SJCRH30 (cell line): ENCODE results near the gene MSRB2. TPM values are rescaled to one million over a fixed set of nuclear protein-coding genes. Genes with fewer than 3 reads are reported as not detected.
A peak's percentile ranks its signal among the peaks of the same experiment; 100 is the strongest.
"Not testable (repeated sequence)": the region's sequence is repeated elsewhere in the genome, so short reads cannot be mapped to it uniquely, and the experiment has no call there.

Experiments used
- DNase-seq, 2 experiments: peaks; one replicate each; pipeline ENCODE4 v3.0.0-alpha.2; 2015 to 2020
- H3K27ac ChIP-seq: fragments of 250-450 bp; sonication (Bioruptor Pico); 2 replicates; pipeline ENCODE4 v1.5.1; 2020; ENCODE audit warnings: mild to moderate bottlenecking, moderate library complexity
- H3K27me3 ChIP-seq: fragments of 250-450 bp; sonication (Bioruptor Pico); 2 replicates; pipeline ENCODE4 v1.5.1; 2020; ENCODE audit warnings: mild to moderate bottlenecking, moderate library complexity
- H3K36me3 ChIP-seq: fragments of 250-450 bp; sonication (Bioruptor Pico); 2 replicates; pipeline ENCODE4 v1.5.1; 2020; ENCODE audit warnings: mild to moderate bottlenecking, moderate library complexity
- H3K4me1 ChIP-seq: fragments of 250-450 bp; sonication (Bioruptor Pico); 2 replicates; pipeline ENCODE4 v1.5.1; 2020; ENCODE audit warnings: mild to moderate bottlenecking, moderate library complexity
- H3K4me3 ChIP-seq: fragments of 250-450 bp; sonication (Bioruptor Pico); 2 replicates; pipeline ENCODE4 v1.5.1; 2020; ENCODE audit warnings: mild to moderate bottlenecking, moderate library complexity
- H3K9me3 ChIP-seq: fragments of 250-450 bp; sonication (Bioruptor Pico); replicated peaks from 2 replicates; pipeline ENCODE4 v1.5.1; 2020; ENCODE audit warnings: mild to moderate bottlenecking, moderate library complexity
- total RNA-seq: library from RNA; depleted of rRNA; stranded (reverse); fragments of >200 nt; shearing (Covaris generic); gene quantifications from 2 replicates; pipeline ENCODE4 v1.2.3, GENCODE V29; 2014

MSRB2 gene
- total RNA-seq, 1 experiment from 2014 or later: 23.8 TPM

GRCh38 chr10:23064813-23065114 is 30.6 kb upstream of the MSRB2 start:
- not testable (repeated sequence) for H3K27me3 ChIP-seq, H3K36me3 ChIP-seq, H3K27ac ChIP-seq, DNase-seq, H3K4me3 ChIP-seq, H3K9me3 ChIP-seq
- peaks cover 32% of the 10 kb centered on the region for H3K4me1 ChIP-seq

- Histone ChIP-seq H3K27me3 (no peaks in the 10 kb centered on the region), H3K9me3 (no peaks in the 10 kb centered on the region), H3K4me1 (peaks cover 32% of the 10 kb centered on the region), H3K4me3 (no peak overlapping the region), H3K36me3 (no peaks in the 10 kb centered on the region), H3K27ac (0 out of 2 replicates have a peak overlapping the region, but pooled peaks have one; percentile 12)
- peak; percentile 74 to 80 for DNase-seq
These were observed 30.0 kb upstream of the MSRB2 start for GRCh38 chr10:23065181-23065948.

GRCh38 chr10:23067337-23067736 is 28.0 kb upstream of the MSRB2 start:
- H3K36me3 ChIP-seq: no peaks in the 10 kb centered on the region
- peaks cover 37% of the 10 kb centered on the region for H3K4me1 ChIP-seq
- no peaks in the 10 kb centered on the region for H3K27me3 ChIP-seq
- no peak for DNase-seq
- no peak overlapping the region for H3K27ac ChIP-seq
- no peaks in the 10 kb centered on the region for H3K9me3 ChIP-seq
- no peak overlapping the region for H3K4me3 ChIP-seq

- H3K4me1 ChIP-seq: peaks cover 31% of the 10 kb centered on the region
- no peaks in the 10 kb centered on the region for H3K9me3 ChIP-seq
- no peak overlapping the region for H3K4me3 ChIP-seq
- peak; percentile 80 to 96 for DNase-seq
- H3K27ac ChIP-seq: no peak overlapping the region
- no peaks in the 10 kb centered on the region for H3K36me3 ChIP-seq
- no peaks in the 10 kb centered on the region for H3K27me3 ChIP-seq
These were observed 27.2 kb upstream of the MSRB2 start for GRCh38 chr10:23067939-23068775.

GRCh38 chr10:23069019-23069815 is 26.2 kb upstream of the MSRB2 start:
- no peaks in the 10 kb centered on the region for H3K9me3 ChIP-seq
- H3K27ac ChIP-seq: no peak overlapping the region
- DNase-seq: no peak
- no peaks in the 10 kb centered on the region for H3K27me3 ChIP-seq
- H3K36me3 ChIP-seq: no peaks in the 10 kb centered on the region
- H3K4me3 ChIP-seq: no peak overlapping the region
- peaks cover 39% of the 10 kb centered on the region for H3K4me1 ChIP-seq

GRCh38 chr10:23070092-23070912 is 25.1 kb upstream of the MSRB2 start:
- not testable (repeated sequence) for H3K9me3 ChIP-seq, DNase-seq, H3K27me3 ChIP-seq, H3K4me3 ChIP-seq, H3K27ac ChIP-seq, H3K36me3 ChIP-seq
- peaks cover 30% of the 10 kb centered on the region for H3K4me1 ChIP-seq

GRCh38 chr10:23070913-23071218 is 24.5 kb upstream of the MSRB2 start:
- H3K27ac ChIP-seq: no peak overlapping the region
- peak in 1 of 2 experiments; percentile 42 for DNase-seq
- H3K4me3 ChIP-seq: no peak overlapping the region
- H3K4me1 ChIP-seq: peaks cover 24% of the 10 kb centered on the region
- H3K9me3 ChIP-seq: no peaks in the 10 kb centered on the region
- no peaks in the 10 kb centered on the region for H3K36me3 ChIP-seq
- no peaks in the 10 kb centered on the region for H3K27me3 ChIP-seq

- H3K9me3 ChIP-seq, DNase-seq, H3K27me3 ChIP-seq, H3K4me3 ChIP-seq, H3K36me3 ChIP-seq, H3K27ac ChIP-seq: not testable (repeated sequence)
- peaks cover 21% of the 10 kb centered on the region for H3K4me1 ChIP-seq
These were observed 22.8 kb upstream of the MSRB2 start for GRCh38 chr10:23072593-23072992.

- peaks cover 21% of the 10 kb centered on the region for H3K4me1 ChIP-seq
These were observed 21.9 kb upstream of the MSRB2 start for GRCh38 chr10:23073527-23073926.

GRCh38 chr10:23075672-23076071 is 19.7 kb upstream of the MSRB2 start:
- Histone ChIP-seq H3K4me1 (peaks cover 26% of the 10 kb centered on the region), H3K36me3 (no peaks in the 10 kb centered on the region), H3K27ac (no peak overlapping the region), H3K4me3 (no peak overlapping the region), H3K9me3 (no peaks in the 10 kb centered on the region), H3K27me3 (no peaks in the 10 kb centered on the region)
- DNase-seq: no peak

More at GRCh38 chr10:23073527-23073926, 21.9 kb upstream of the MSRB2 start:
- no peaks in the 10 kb centered on the region for H3K27me3 ChIP-seq
- no peak overlapping the region for H3K27ac ChIP-seq
- H3K9me3 ChIP-seq: no peaks in the 10 kb centered on the region
- H3K4me3 ChIP-seq: no peak overlapping the region
- H3K36me3 ChIP-seq: no peaks in the 10 kb centered on the region
- peak; percentile 52 to 66 for DNase-seq

GRCh38 chr10:23078114-23078513 is 17.3 kb upstream of the MSRB2 start:
- H3K9me3 ChIP-seq: no peaks in the 10 kb centered on the region
- H3K4me1 ChIP-seq: peaks cover 33% of the 10 kb centered on the region

GRCh38 chr10:23079700-23080099 is 15.7 kb upstream of the MSRB2 start:
- Histone ChIP-seq H3K27me3 (no peaks in the 10 kb centered on the region), H3K36me3 (no peaks in the 10 kb centered on the region), H3K27ac (no peak overlapping the region; the same call in 1 of the 2 replicates), H3K4me1 (peaks cover 25% of the 10 kb centered on the region), H3K4me3 (peak overlapping the region; percentile 31), H3K9me3 (no peaks in the 10 kb centered on the region; the same call in 1 of the 2 replicates)
- DNase-seq: peak in 1 of 2 experiments; percentile 63

More at GRCh38 chr10:23078114-23078513, 17.3 kb upstream of the MSRB2 start:
- Histone ChIP-seq H3K27me3 (no peaks in the 10 kb centered on the region), H3K27ac (no peak overlapping the region), H3K4me3 (no peak overlapping the region), H3K36me3 (no peaks in the 10 kb centered on the region)
- DNase-seq: no peak

GRCh38 chr10:23080262-23080661 is 15.1 kb upstream of the MSRB2 start:
- peak overlapping the region; percentile 31 for H3K4me3 ChIP-seq
- H3K9me3 ChIP-seq: no peaks in the 10 kb centered on the region; the same call in 1 of the 2 replicates
- H3K27ac ChIP-seq: peak overlapping the region; percentile 6; the same call in 1 of the 2 replicates
- no peaks in the 10 kb centered on the region for H3K36me3 ChIP-seq
- peak in 1 of 2 experiments; percentile 57 for DNase-seq
- peaks cover 25% of the 10 kb centered on the region for H3K4me1 ChIP-seq
- H3K27me3 ChIP-seq: no peaks in the 10 kb centered on the region

- peak overlapping the region; percentile 4; the same call in 1 of the 2 replicates for H3K27ac ChIP-seq
- peak overlapping the region; percentile 9 for H3K4me3 ChIP-seq
- no peaks in the 10 kb centered on the region for H3K36me3 ChIP-seq
- DNase-seq: peak; percentile 49 to 72
- H3K4me1 ChIP-seq: peaks cover 25% of the 10 kb centered on the region
- H3K9me3 ChIP-seq: no peaks in the 10 kb centered on the region; the same call in 1 of the 2 replicates
- H3K27me3 ChIP-seq: no peaks in the 10 kb centered on the region
These were observed 14.1 kb upstream of the MSRB2 start for GRCh38 chr10:23081221-23081750.
